NCI-H748 (cell line): ENCODE results near the gene SAMD4B.

Source experiments
- DNase-seq: peaks from one replicate; lab custom pipeline; 2025; ENCODE audit not compliant: unreplicated experiment; lab: John Stamatoyannopoulos, UW

Gene SAMD4B

DNA sequence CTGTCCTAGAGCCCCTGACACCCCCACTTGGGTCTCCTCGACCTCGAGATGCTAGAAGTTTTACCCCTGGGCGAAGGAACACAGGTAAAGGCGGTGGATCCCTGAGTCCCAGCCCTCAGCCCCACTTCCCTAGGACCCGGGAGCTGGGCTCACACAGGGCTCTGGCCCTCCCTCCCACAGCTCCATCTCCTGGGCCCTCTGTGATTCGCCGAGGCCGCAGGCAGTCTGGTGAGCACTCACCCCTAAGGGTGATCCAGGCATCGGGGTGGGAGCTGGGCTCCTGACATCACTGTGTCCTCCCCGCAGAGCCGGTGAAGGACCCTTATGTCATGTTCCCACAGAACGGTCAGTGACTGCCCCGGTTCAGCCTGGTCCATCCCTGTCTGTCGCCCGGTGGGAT lies 78.5 kb downstream of the SAMD4B start:
- no peak for DNase-seq

DNA sequence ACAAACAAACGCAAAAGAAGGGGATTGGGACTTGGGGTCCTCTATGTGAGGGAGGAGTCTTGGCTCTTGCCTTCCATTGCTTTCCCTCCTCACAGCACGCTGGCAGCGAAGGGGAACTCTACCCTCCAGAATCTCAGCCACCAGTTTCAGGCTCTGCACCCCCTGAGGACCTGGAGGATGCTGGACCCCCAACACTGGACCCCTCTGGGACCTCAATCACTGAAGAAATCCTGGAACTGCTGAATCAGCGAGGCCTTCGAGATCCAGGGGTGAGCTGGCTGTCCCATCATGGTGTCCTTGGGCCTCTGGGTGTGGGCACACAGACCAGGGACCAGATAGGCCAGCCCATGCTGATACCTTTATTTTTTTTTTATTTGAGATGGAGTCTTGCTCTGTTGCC lies 79.8 kb downstream of the SAMD4B start:
- DNase-seq, result no peak

DNA sequence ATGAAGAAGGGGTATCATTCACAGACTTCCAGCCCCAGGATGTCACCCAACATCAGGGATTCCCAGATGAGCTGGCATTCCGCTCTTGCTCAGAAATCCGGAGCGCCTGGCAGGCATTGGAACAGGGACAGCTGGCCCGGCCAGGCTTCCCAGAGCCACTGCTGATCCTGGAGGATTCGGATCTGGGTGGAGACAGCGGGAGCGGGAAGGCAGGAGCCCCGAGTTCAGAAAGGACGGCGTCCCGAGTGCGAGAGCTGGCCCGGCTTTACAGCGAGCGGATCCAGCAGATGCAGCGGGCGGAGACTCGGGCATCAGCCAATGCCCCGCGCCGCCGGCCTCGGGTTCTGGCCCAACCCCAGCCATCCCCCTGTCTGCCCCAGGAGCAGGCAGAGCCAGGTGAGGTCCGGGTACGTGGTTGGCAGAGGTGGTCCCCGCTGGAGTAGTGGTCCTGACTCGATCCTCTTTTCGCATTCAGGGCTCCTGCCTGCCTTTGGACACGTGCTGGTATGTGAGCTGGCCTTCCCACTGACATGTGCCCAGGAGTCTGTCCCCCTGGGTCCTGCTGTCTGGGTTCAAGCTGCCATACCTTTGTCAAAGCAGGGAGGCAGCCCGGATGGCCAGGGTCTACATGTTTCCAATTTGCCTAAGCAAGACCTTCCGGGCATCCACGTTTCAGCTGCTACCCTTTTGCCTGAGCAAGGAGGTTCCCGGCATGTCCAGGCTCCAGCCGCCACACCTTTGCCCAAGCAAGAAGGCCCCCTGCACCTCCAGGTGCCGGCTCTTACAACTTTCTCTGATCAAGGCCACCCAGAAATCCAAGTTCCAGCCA lies 81.3 kb downstream of the SAMD4B start:
- no peak for DNase-seq

- DNase-seq, result no peak
These were observed 82.7 kb downstream of the SAMD4B start for GRCh38 chr19:39424934-39425333.

DNA sequence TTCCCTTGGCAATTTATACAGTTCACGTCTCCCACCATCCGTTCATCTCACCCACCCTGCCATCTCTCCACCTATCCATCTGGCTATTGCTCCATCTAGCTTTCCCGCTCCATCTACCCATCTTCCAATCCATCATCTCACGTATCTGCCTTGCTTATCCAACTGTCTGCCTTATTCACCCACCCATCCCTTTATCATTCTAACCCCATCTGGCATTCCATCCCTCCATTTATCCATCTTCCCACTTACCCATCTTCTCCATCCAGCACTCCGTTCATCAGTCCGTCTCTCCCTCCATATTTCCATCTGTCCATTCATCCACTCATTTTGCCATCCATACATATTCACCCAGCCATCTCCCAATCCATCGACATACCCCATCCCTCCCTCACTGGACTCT lies 83.5 kb downstream of the SAMD4B start:
- DNase-seq, result no peak

GRCh38 chr19:39426170-39426569 lies 83.9 kb downstream of the SAMD4B start:
- no peak for DNase-seq

GRCh38 chr19:39427707-39428106 lies 85.5 kb downstream of the SAMD4B start:
- DNase-seq, result no peak

- no peak for DNase-seq
These were observed 86.3 kb downstream of the SAMD4B start for GRCh38 chr19:39428283-39429112.

DNA sequence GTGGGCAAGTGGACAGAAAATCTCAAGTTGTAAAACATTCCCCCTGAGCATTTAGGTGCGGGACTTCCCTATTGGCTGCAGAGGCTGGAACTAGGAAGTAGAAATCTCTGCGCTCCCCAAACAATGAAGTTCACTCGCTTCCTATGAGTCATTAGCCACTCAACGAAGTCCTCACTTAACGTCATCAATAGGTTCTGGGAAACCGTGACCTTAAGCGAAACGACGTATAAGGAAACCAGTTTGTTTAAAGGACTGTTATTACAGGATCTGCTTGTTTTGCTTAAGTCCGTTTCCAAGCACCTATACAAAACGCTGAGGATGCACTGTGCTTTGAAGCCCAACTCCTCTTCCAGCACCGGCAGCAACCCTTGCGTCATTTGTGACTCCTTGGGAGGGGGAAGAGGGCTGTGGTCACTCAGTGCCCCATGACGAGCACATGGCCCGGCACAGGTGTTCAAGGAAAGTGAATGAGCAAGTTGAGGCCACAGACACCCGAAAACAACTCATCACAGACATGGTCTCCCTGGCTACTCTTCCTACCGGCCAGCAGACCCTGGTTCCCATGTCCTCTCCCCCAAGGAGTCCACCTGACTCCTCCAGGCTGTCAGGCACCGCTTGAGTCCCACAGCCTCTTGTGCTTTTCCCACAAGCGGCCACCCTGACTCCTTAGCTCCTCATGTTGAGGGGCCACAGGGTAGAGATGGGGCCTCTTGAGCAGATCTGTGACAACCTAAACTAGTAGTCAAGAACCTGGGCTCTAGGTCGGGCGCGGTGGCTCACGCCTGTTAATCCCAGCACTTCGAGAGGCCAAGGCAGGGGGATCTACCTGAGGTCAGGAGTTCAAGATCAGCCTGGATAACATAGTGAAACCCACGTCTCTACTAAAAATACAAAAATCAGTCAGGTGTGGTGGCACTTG lies 88.7 kb downstream of the SAMD4B start:
- DNase-seq, result peak; percentile 18

- no peak for DNase-seq
These were observed 90.4 kb downstream of the SAMD4B start for GRCh38 chr19:39432677-39433025.

- no peak for DNase-seq
These were observed 91.4 kb downstream of the SAMD4B start for GRCh38 chr19:39433480-39434079.

DNA sequence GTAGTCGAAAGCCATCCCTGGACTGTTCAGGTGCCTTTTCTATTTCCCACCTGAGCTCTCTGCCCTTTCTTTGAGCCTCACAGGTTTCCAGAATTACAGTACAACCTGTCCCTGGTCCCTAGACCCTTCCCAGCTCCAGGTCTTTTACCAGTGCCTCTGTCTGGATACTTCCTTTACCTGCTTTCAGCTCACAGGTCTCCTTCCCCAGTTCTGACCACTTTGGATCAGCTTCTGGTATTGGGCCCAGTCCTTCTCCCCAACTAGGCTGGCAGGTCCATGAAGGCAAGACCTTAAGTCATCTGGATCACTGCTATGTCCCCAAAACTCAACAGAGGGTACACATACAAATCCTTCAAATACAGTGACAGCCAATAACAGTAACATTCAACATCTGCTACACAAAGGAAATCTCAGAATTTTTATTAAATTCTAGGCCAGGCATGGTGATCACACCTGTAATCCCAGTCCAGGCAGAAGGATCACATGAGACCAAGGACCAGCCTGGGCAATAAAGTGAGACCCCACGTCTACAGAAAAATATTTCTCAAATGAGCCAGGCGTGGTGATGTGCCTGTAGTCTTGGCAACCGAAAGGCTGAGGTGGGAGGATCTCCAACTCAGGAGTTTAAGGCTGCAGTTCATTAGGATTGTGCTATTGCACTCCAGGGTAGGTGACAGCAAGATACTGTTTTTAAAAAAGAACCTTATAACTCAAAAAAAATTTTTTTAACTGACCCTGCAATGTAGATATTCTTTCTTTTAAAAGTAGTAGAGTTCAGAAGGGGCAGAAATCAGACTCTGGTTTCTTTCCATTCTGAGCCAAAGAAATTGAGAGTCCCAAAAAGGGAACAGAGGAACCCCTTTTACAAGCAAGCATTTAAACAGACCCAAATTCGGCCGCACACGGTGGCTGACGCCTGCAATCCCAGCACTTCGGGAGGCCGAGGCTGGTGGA lies 92.2 kb downstream of the SAMD4B start:
- DNase-seq, result no peak
